ENCODE results near the gene MEG3. TPM values are rescaled to one million over a fixed set of nuclear protein-coding genes. Genes with fewer than 3 reads are reported as not detected.

Gene MEG3
- total and polyA plus RNA-seq, 9 of the 15 experiments (the other 6 are each of a cell fraction or from before 2014, with no cell fraction given): 0.10 to 5.3 (median 1.0) TPM; not detected in 1

- no TSS peak for BruUV-seq (replicated peaks)
- Histone ChIP-seq H3K4me3 (no peak overlapping the region), H3K36me3 (ENCODE audit: control insufficient read depth, insufficient read depth, low read length) (no peaks in the 10 kb centered on the region), H3K79me2 (ENCODE audit: control insufficient read depth, insufficient read depth, low read length) (no peaks in the 10 kb centered on the region), H3K4me1 (replicated peaks in 1 of 2; ENCODE audit: control insufficient read depth in 2 of 2, insufficient read depth in 2 of 2, low read length in 2 of 2) (peaks cover 12 to 33% of the 10 kb centered on the region in 2 experiments), H3K9me3 (replicated peaks; ENCODE audit: control insufficient read depth, insufficient read depth, low read depth, low read length) (no peaks in the 10 kb centered on the region), H3K27me3 (ENCODE audit: control insufficient read depth in 2 of 2, insufficient read depth in 2 of 2, low read length in 2 of 2) (peaks cover 0 to 16% of the 10 kb centered on the region in 2 experiments; a peak in 3 of 5 replicates), H3K27ac (ENCODE audit: extremely low read depth, low read depth, low read length) (no peak overlapping the region), H3K4me2 (ENCODE audit: insufficient read depth, low read length) (no peak overlapping the region), H3K9ac (ENCODE audit: insufficient read depth in 1 of 2, low read depth in 2 of 2, low read length in 2 of 2) (no peak overlapping the region), H3K9me1 (ENCODE audit: control insufficient read depth, insufficient read depth, low read length) (no peaks in the 10 kb centered on the region), H4K20me1 (replicated peaks; ENCODE audit: control insufficient read depth, insufficient read depth, low read length) (no peaks in the 10 kb centered on the region), H2AFZ (ENCODE audit: low read depth, low read length) (no peak overlapping the region)
- 46% methylated on average over 17 of the region's 45 CpGs for WGBS (ENCODE audit: insufficient coverage, low coverage, missing lambda C conversion rate)
- ATAC-seq: 0 out of 3 replicates have a peak, but pooled peaks have one; percentile 23
- intact Hi-C loops (cut with micrococcal nuclease) (loop anchor here (5.0 to 10.0 kb wide), 4 partner anchors 180 to 723 kb away; no protein-coding TSS in a partner anchor), in situ Hi-C loops (cut with MboI) (loop anchor here (25.0 kb wide), 1 partner anchor 733 kb away; no protein-coding TSS in a partner anchor)
- POLR2A ChIA-PET: no interaction called here
- FAIRE-seq: no peak
- peak in 1 of 4 experiments; percentile 16 for DNase-seq (ENCODE audit: extremely low read depth in 1 of 4, low spot score in 3 of 4)
- CTCF ChIA-PET (ENCODE audit: low intra/inter-chr PET ratio): no interaction called here
- TF ChIP-seq C11orf30 (IDR thresholded peaks at IDR 0.05; ENCODE audit: low read depth): peak; percentile 57
- TF ChIP-seq GTF2B (IDR thresholded peaks at IDR 0.05; ENCODE audit: extremely low read depth, insufficient read length): no peak
- peak; percentile 86 for TF ChIP-seq BHLHE40 (IDR thresholded peaks at IDR 0.05; ENCODE audit: low read length)
- no peak for TF ChIP-seq TFAP4 (CRISPR knock-in tag; IDR thresholded peaks at IDR 0.05; ENCODE audit: borderline replicate concordance)
- TF ChIP-seq ZBTB2 (IDR thresholded peaks at IDR 0.05): no peak
- TF ChIP-seq ZNF830 (CRISPR knock-in tag; IDR thresholded peaks at IDR 0.05): no peak
- no peak for TF ChIP-seq PRPF4 (IDR thresholded peaks at IDR 0.05; ENCODE audit: insufficient read depth, low read depth, low read length, poor library complexity, severe bottlenecking)
- peak in 1 of 2 experiments; percentile 32; a peak in 1 of 4 replicates for TF ChIP-seq RAD21 (CRISPR knock-in tag; conservative IDR thresholded peaks at IDR 0.05 in 1 of 2, IDR thresholded peaks at IDR 0.05 in 1 of 2)
- peak in 2 of 3 experiments; percentile 46 to 47; a peak in 4 of 6 replicates for TF ChIP-seq CTCF (IDR thresholded peaks at IDR 0.05 in 2 of 3, conservative IDR thresholded peaks at IDR 0.05 in 1 of 3; ENCODE audit: insufficient read depth in 2 of 3, low read depth in 1 of 3, low read length in 3 of 3)
- TF ChIP-seq NCOA4 (IDR thresholded peaks at IDR 0.05; ENCODE audit: partially characterized antibody): no peak
- TF ChIP-seq ZBTB7A (IDR thresholded peaks at IDR 0.05; ENCODE audit: borderline replicate concordance, control insufficient read depth, low read depth, low read length): peak; percentile 60; the same call in 1 of the 2 replicates
- no peak for TF ChIP-seq MIER1 (IDR thresholded peaks at IDR 0.05; ENCODE audit: low read depth)
- TF ChIP-seq MAFG (tag; conservative IDR thresholded peaks at IDR 0.05): 0 out of 2 replicates have a peak, but pooled peaks have one; percentile 6
- TF ChIP-seq HIVEP1 (CRISPR knock-in tag; IDR thresholded peaks at IDR 0.05): no peak
- no peak for TF ChIP-seq TARDBP (IDR thresholded peaks at IDR 0.05)
- 0 out of 2 replicates have a peak, but pooled peaks have one; percentile 22 for TF ChIP-seq SMC3 (conservative IDR thresholded peaks at IDR 0.05; ENCODE audit: insufficient read depth, low read depth, low read length)
These were observed 78.6 kb downstream of the MEG3 start for GRCh38 chr14:100904307-100905087.

Measured in K562 (cell line).